Measurements from ENCODE around the gene TMEM259. TPM values are rescaled to one million over a fixed set of nuclear protein-coding genes. Genes with fewer than 3 reads are reported as not detected.

The TMEM259 gene
- total and polyA plus RNA-seq, 9 of the 15 experiments (the other 6 are each of a cell fraction or from before 2014, with no cell fraction given) = 0.52 to 231 (median 63.6) TPM

GRCh38 chr19:982567-983170 lies 38.3 kb downstream of the TMEM259 start (continued):
- TF ChIP-seq, protein P1, sequence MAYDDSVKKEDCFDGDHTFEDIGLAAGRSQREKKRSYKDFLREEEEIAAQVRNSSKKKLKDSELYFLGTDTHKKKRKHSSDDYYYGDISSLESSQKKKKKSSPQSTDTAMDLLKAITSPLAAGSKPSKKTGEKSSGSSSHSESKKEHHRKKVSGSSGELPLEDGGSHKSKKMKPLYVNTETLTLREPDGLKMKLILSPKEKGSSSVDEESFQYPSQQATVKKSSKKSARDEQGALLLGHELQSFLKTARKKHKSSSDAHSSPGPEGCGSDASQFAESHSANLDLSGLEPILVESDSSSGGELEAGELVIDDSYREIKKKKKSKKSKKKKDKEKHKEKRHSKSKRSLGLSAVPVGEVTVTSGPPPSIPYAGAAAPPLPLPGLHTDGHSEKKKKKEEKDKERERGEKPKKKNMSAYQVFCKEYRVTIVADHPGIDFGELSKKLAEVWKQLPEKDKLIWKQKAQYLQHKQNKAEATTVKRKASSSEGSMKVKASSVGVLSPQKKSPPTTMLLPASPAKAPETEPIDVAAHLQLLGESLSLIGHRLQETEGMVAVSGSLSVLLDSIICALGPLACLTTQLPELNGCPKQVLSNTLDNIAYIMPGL (CRISPR knock-in tag; IDR thresholded peaks at IDR 0.05) = 0 out of 2 replicates have a peak, but pooled peaks have one; percentile 71
- TF ChIP-seq HMGN3 (IDR thresholded peaks at IDR 0.05; ENCODE audit: borderline replicate concordance, extremely low read depth, insufficient read length, low read depth, low read length) = peak; percentile 54
- TF ChIP-seq, protein P2, sequence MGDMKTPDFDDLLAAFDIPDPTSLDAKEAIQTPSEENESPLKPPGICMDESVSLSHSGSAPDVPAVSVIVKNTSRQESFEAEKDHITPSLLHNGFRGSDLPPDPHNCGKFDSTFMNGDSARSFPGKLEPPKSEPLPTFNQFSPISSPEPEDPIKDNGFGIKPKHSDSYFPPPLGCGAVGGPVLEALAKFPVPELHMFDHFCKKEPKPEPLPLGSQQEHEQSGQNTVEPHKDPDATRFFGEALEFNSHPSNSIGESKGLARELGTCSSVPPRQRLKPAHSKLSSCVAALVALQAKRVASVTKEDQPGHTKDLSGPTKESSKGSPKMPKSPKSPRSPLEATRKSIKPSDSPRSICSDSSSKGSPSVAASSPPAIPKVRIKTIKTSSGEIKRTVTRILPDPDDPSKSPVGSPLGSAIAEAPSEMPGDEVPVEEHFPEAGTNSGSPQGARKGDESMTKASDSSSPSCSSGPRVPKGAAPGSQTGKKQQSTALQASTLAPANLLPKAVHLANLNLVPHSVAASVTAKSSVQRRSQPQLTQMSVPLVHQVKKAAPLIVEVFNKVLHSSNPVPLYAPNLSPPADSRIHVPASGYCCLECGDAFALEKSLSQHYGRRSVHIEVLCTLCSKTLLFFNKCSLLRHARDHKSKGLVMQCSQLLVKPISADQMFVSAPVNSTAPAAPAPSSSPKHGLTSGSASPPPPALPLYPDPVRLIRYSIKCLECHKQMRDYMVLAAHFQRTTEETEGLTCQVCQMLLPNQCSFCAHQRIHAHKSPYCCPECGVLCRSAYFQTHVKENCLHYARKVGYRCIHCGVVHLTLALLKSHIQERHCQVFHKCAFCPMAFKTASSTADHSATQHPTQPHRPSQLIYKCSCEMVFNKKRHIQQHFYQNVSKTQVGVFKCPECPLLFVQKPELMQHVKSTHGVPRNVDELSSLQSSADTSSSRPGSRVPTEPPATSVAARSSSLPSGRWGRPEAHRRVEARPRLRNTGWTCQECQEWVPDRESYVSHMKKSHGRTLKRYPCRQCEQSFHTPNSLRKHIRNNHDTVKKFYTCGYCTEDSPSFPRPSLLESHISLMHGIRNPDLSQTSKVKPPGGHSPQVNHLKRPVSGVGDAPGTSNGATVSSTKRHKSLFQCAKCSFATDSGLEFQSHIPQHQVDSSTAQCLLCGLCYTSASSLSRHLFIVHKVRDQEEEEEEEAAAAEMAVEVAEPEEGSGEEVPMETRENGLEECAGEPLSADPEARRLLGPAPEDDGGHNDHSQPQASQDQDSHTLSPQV (IDR thresholded peaks at IDR 0.05) = peak; percentile 93
- TF ChIP-seq NONO (IDR thresholded peaks at IDR 0.05; ENCODE audit: low read depth in 2 of 2, low read length in 1 of 2) = peak in 1 of 2 experiments; percentile 92; a peak in 2 of 4 replicates
- peak; percentile 26 for TF ChIP-seq RBBP5 (IDR thresholded peaks at IDR 0.05; ENCODE audit: borderline replicate concordance, insufficient read depth, low read length, poor library complexity, severe bottlenecking)
- TF ChIP-seq MGA (IDR thresholded peaks at IDR 0.05) = 0 out of 2 replicates have a peak, but pooled peaks have one; percentile 27
- peak; percentile 74 for TF ChIP-seq L3MBTL2 (IDR thresholded peaks at IDR 0.05)
- TF ChIP-seq TARDBP (IDR thresholded peaks at IDR 0.05) = peak; percentile 45; the same call in 1 of the 2 replicates
